ENCODE results near the gene LAMA5.

DNA sequence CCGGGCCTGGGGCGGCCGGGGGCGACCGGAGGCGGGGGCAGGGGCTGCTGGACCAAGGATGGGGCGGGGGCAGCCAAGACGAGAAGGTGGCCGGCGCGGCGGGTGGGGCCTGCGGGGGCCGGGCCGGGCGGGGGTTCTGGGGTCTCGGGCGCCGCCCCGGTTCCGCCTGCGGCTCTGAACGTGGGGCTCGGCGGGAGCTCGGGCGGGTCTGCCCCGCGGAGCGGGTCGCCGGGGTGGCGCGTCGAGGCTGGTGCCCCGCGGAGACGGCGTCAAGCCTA, 64.1 kb downstream of the LAMA5 start:
- TF ChIP-seq, protein P1, sequence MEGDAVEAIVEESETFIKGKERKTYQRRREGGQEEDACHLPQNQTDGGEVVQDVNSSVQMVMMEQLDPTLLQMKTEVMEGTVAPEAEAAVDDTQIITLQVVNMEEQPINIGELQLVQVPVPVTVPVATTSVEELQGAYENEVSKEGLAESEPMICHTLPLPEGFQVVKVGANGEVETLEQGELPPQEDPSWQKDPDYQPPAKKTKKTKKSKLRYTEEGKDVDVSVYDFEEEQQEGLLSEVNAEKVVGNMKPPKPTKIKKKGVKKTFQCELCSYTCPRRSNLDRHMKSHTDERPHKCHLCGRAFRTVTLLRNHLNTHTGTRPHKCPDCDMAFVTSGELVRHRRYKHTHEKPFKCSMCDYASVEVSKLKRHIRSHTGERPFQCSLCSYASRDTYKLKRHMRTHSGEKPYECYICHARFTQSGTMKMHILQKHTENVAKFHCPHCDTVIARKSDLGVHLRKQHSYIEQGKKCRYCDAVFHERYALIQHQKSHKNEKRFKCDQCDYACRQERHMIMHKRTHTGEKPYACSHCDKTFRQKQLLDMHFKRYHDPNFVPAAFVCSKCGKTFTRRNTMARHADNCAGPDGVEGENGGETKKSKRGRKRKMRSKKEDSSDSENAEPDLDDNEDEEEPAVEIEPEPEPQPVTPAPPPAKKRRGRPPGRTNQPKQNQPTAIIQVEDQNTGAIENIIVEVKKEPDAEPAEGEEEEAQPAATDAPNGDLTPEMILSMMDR (IDR thresholded peaks at IDR 0.05; ENCODE audit: poor library complexity), result no peak
- no peak for TF ChIP-seq EZH2 (IDR thresholded peaks at IDR 0.05; ENCODE audit: borderline replicate concordance)
